ENCODE measurements around the gene CHCHD3. TPM values are rescaled to one million over a fixed set of nuclear protein-coding genes. Genes with fewer than 3 reads are reported as not detected.
A peak's percentile ranks its signal among the peaks of the same experiment; 100 is the strongest.
"Not testable (repeated sequence)": the region's sequence is repeated elsewhere in the genome, so short reads cannot be mapped to it uniquely, and the experiment has no call there.

The CHCHD3 gene
- total RNA-seq, 2 donors from 2014 or later, result 69.3 to 95.6 TPM

GRCh38 chr7:132979524-132979923 lies 102.4 kb downstream of the CHCHD3 start:
- ATAC-seq (no peak), DNase-seq (no peak)
- intact Hi-C loops (cut with DNase I, micrococcal nuclease), result no loop called here

- intact Hi-C loops (cut with DNase I, micrococcal nuclease), result no loop called here
- DNase-seq (no peak), ATAC-seq (no peak)
Observed at GRCh38 chr7:132977234-132977633, 104.7 kb downstream of the CHCHD3 start.

- intact Hi-C loops (cut with DNase I, micrococcal nuclease), result no loop called here
- DNase-seq (no peak), ATAC-seq (no peak)
Observed at GRCh38 chr7:132972745-132973144, 109.1 kb downstream of the CHCHD3 start.

- ATAC-seq (no peak), DNase-seq (no peak)
- intact Hi-C loops (cut with DNase I, micrococcal nuclease), result no loop called here
Observed at GRCh38 chr7:132970257-132970656, 111.6 kb downstream of the CHCHD3 start.

GRCh38 chr7:132969520-132969919 lies 112.4 kb downstream of the CHCHD3 start:
- ATAC-seq (no peak), DNase-seq (no peak)
- intact Hi-C loops (cut with DNase I, micrococcal nuclease), result no loop called here

GRCh38 chr7:132967470-132967848 lies 114.4 kb downstream of the CHCHD3 start:
- intact Hi-C loops (cut with DNase I, micrococcal nuclease); ATAC-seq; DNase-seq: not testable (repeated sequence)

- ATAC-seq (peak; percentile 88), DNase-seq (no peak)
- intact Hi-C loops (cut with DNase I, micrococcal nuclease), result no loop called here
Observed at GRCh38 chr7:132966754-132967469, 115.0 kb downstream of the CHCHD3 start.

GRCh38 chr7:132965951-132966350 lies 115.9 kb downstream of the CHCHD3 start:
- ATAC-seq, result no peak
- intact Hi-C loops (cut with DNase I, micrococcal nuclease), result no loop called here
- no peak for DNase-seq

GRCh38 chr7:132964876-132965275 lies 117.0 kb downstream of the CHCHD3 start:
- ATAC-seq, result no peak
- intact Hi-C loops (cut with DNase I, micrococcal nuclease), result no loop called here
- no peak for DNase-seq

- intact Hi-C loops (cut with DNase I, micrococcal nuclease), result no loop called here
- ATAC-seq, result no peak
- DNase-seq, result no peak
Observed at GRCh38 chr7:132959891-132960290, 122.0 kb downstream of the CHCHD3 start.

- ATAC-seq, result no peak
- no peak for DNase-seq
- intact Hi-C loops (cut with DNase I, micrococcal nuclease), result no loop called here
Observed at GRCh38 chr7:132956556-132956955, 125.3 kb downstream of the CHCHD3 start.

- DNase-seq (no peak), ATAC-seq (peak; percentile 18)
- intact Hi-C loops (cut with DNase I, micrococcal nuclease), result no loop called here
Observed at GRCh38 chr7:132953468-132953867, 128.4 kb downstream of the CHCHD3 start.

- intact Hi-C loops (cut with DNase I, micrococcal nuclease), result no loop called here
Observed at GRCh38 chr7:132950725-132951124, 131.2 kb downstream of the CHCHD3 start.

GRCh38 chr7:132947011-132947410 lies 134.9 kb downstream of the CHCHD3 start:
- DNase-seq (no peak), ATAC-seq (no peak)
- intact Hi-C loops (cut with DNase I, micrococcal nuclease), result no loop called here

More at GRCh38 chr7:132950725-132951124, 131.2 kb downstream of the CHCHD3 start:
- ATAC-seq (no peak), DNase-seq (no peak)

- intact Hi-C loops (cut with DNase I, micrococcal nuclease), result no loop called here
- ATAC-seq (peak; percentile 82), DNase-seq (no peak)
Observed at GRCh38 chr7:132944774-132945173, 137.1 kb downstream of the CHCHD3 start.

- no peak for DNase-seq
- no peak for ATAC-seq
- intact Hi-C loops (cut with DNase I, micrococcal nuclease), result no loop called here
Observed at GRCh38 chr7:132943645-132944044, 138.2 kb downstream of the CHCHD3 start.

GRCh38 chr7:132942701-132943100 lies 139.2 kb downstream of the CHCHD3 start:
- no peak for ATAC-seq

GRCh38 chr7:132941905-132942304 lies 140.0 kb downstream of the CHCHD3 start:
- intact Hi-C loops (cut with DNase I, micrococcal nuclease), result no loop called here
- ATAC-seq, result no peak
- no peak for DNase-seq

More at GRCh38 chr7:132942701-132943100, 139.2 kb downstream of the CHCHD3 start:
- no peak for DNase-seq
- intact Hi-C loops (cut with DNase I, micrococcal nuclease), result no loop called here

- ATAC-seq, result no peak
- DNase-seq, result no peak
- intact Hi-C loops (cut with DNase I, micrococcal nuclease), result no loop called here
Observed at GRCh38 chr7:132941428-132941827, 140.5 kb downstream of the CHCHD3 start.

- DNase-seq, result no peak
- intact Hi-C loops (cut with DNase I, micrococcal nuclease), result no loop called here
- ATAC-seq, result no peak
Observed at GRCh38 chr7:132940084-132940483, 141.8 kb downstream of the CHCHD3 start.

- ATAC-seq, result no peak
- intact Hi-C loops (cut with DNase I, micrococcal nuclease), result no loop called here
- no peak for DNase-seq
Observed at GRCh38 chr7:132939495-132939894, 142.4 kb downstream of the CHCHD3 start.

Measured in left colon (tissue), 2 donors.